ACC112 (cell line): ENCODE measurements around the gene TEX264.

ENCODE experiments used
- H2AFZ ChIP-seq: fragments of 200-600 bp; sonication (generic); one replicate; pipeline ENCODE4 v1.6.0; 2017; ENCODE audit warnings: antibody characterized with exemption, low read length; ENCODE audit not compliant: unreplicated experiment
- H3K27ac ChIP-seq: fragments of 200-600 bp; sonication (generic); 2 replicates; pipeline ENCODE4 v1.5.1; 2014; ENCODE audit warnings: low read depth, mild to moderate bottlenecking, antibody characterized with exemption, low read length, moderate library complexity
- H3K27me3 ChIP-seq: fragments of 200-600 bp; sonication (generic); 2 replicates; pipeline ENCODE4 v1.6.1; 2014; ENCODE audit warnings: mild to moderate bottlenecking, antibody characterized with exemption, low read length, moderate library complexity, mixed read lengths; ENCODE audit not compliant: insufficient read depth
- H3K36me3 ChIP-seq: fragments of 200-600 bp; sonication (generic); 2 replicates; pipeline ENCODE4 v1.6.1; 2016; ENCODE audit warnings: mild to moderate bottlenecking, antibody characterized with exemption, low read length, moderate library complexity, mixed read lengths; ENCODE audit not compliant: insufficient read depth
- H3K4me1 ChIP-seq: fragments of 200-600 bp; sonication (generic); one replicate; pipeline ENCODE4 v1.6.1; 2016; ENCODE audit warnings: low read length, mixed read lengths; ENCODE audit not compliant: insufficient read depth, unreplicated experiment, control insufficient read depth
- H3K4me3 ChIP-seq: fragments of 200-600 bp; sonication (generic); 2 replicates; pipeline ENCODE4 v1.5.1; 2014; ENCODE audit warnings: mild to moderate bottlenecking, low read depth, low read length
- H3K79me2 ChIP-seq: fragments of 200-600 bp; sonication (generic); one replicate; pipeline ENCODE4 v1.6.0; 2016; ENCODE audit warnings: low read length; ENCODE audit not compliant: control insufficient read depth, unreplicated experiment, insufficient read depth

Gene TEX264

DNA sequence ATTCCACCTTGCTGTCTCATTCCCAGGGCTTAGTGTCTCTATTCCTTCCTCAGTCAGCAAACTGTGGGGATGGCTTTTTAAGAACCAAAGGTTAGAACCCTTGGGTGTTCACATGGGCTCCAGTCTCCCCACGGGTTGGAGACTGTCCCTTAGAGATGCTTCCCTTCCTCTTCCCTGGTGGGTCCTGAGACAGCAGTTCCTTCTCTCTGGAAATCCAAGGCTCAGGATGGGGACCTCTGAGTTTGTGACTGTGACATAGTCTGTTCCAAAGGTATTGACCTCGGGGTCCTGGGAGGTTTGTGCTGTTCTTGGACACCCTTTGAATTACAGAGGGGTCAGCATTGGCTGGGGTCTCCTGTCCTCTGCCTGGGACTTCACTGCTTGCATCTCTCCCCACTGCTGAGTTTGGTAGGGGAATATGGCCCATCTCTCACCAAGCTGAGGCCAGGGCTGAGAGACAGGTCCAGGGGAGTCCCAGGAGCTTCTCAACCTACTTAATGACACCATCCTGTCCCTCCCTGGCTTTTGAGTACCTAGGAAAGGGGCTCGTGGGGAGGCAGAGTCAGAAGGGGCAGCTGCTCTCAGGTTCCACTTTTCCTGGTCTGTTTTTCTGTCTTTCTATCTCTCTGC lies 37.3 kb downstream of the TEX264 start:
- H2AFZ ChIP-seq: no peak overlapping the region
- H3K79me2 ChIP-seq: no peaks in the 10 kb centered on the region
- no peak overlapping the region for H3K4me3 ChIP-seq
- peaks cover 18% of the 10 kb centered on the region for H3K27me3 ChIP-seq
- H3K4me1 ChIP-seq: no peaks in the 10 kb centered on the region
- no peak overlapping the region for H3K27ac ChIP-seq
- H3K36me3 ChIP-seq: no peaks in the 10 kb centered on the region

DNA sequence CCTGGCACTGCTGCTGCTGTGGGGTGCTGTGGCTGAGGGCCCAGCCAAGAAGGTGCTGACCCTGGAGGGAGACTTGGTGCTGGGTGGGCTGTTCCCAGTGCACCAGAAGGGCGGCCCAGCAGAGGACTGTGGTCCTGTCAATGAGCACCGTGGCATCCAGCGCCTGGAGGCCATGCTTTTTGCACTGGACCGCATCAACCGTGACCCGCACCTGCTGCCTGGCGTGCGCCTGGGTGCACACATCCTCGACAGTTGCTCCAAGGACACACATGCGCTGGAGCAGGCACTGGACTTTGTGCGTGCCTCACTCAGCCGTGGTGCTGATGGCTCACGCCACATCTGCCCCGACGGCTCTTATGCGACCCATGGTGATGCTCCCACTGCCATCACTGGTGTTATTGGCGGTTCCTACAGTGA lies 38.0 kb downstream of the TEX264 start:
- no peaks in the 10 kb centered on the region for H3K79me2 ChIP-seq
- no peak overlapping the region for H3K27ac ChIP-seq
- H3K36me3 ChIP-seq: no peaks in the 10 kb centered on the region
- H3K4me3 ChIP-seq: no peak overlapping the region
- peaks cover 20% of the 10 kb centered on the region for H3K27me3 ChIP-seq
- no peaks in the 10 kb centered on the region for H3K4me1 ChIP-seq
- H2AFZ ChIP-seq: no peak overlapping the region

GRCh38 chr3:51709675-51710074 lies 38.6 kb downstream of the TEX264 start:
- Histone ChIP-seq H3K36me3 (no peaks in the 10 kb centered on the region), H3K4me1 (no peaks in the 10 kb centered on the region), H3K27ac (no peak overlapping the region), H3K79me2 (no peaks in the 10 kb centered on the region), H2AFZ (no peak overlapping the region), H3K27me3 (peaks cover 21% of the 10 kb centered on the region), H3K4me3 (no peak overlapping the region)

DNA sequence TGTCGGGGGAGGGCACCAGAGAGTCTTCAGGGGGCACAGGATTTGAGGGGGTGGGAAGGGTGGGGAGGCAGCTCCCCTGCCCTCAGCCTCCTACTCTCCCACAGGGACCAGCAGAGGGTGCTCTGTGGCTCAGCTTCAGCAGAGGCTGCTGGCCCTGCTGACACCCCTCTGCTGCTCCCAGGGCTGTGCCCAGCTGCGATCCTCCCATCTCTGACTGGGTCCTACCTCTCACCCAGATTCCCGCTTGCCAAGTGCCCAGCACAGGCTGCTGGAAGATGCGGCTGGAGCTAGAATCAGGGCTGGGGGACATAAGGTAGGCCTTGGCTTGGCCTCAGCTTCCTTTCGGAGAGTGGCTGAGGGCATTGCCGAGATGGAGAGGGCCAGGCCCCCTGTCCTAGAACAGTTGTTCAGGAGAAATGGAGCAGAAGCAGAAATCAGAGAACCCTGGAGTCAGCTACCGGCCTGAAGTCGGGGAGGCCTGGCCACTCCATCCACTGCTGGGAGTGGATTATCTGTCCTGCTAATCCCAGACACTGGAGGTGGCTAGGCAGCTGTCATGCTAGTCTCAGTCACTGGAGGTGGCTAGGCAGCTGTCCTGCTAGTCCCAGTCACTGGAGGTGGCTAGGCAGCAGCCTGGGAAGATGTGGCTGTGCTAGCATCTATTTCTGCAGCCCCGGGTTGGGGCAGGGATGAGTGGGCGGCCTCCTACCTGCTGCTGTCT lies 39.7 kb downstream of the TEX264 start:
- no peak overlapping the region for H3K27ac ChIP-seq
- no peak overlapping the region for H3K4me3 ChIP-seq
- H3K79me2 ChIP-seq: no peaks in the 10 kb centered on the region
- H3K27me3 ChIP-seq: peaks cover 21% of the 10 kb centered on the region
- H2AFZ ChIP-seq: no peak overlapping the region
- H3K36me3 ChIP-seq: no peaks in the 10 kb centered on the region
- no peaks in the 10 kb centered on the region for H3K4me1 ChIP-seq

- Histone ChIP-seq H3K79me2 (no peaks in the 10 kb centered on the region), H2AFZ (no peak overlapping the region), H3K4me3 (no peak overlapping the region), H3K4me1 (no peaks in the 10 kb centered on the region), H3K36me3 (no peaks in the 10 kb centered on the region), H3K27ac (no peak overlapping the region), H3K27me3 (peaks cover 21% of the 10 kb centered on the region)
Observed at GRCh38 chr3:51711352-51712037, 40.4 kb downstream of the TEX264 start.

GRCh38 chr3:51712038-51712420 lies 41.0 kb downstream of the TEX264 start:
- Histone ChIP-seq H3K27me3 (peaks cover 21% of the 10 kb centered on the region), H3K36me3 (no peaks in the 10 kb centered on the region), H2AFZ (no peak overlapping the region), H3K79me2 (no peaks in the 10 kb centered on the region), H3K4me1 (no peaks in the 10 kb centered on the region), H3K4me3 (no peak overlapping the region), H3K27ac (no peak overlapping the region)

DNA sequence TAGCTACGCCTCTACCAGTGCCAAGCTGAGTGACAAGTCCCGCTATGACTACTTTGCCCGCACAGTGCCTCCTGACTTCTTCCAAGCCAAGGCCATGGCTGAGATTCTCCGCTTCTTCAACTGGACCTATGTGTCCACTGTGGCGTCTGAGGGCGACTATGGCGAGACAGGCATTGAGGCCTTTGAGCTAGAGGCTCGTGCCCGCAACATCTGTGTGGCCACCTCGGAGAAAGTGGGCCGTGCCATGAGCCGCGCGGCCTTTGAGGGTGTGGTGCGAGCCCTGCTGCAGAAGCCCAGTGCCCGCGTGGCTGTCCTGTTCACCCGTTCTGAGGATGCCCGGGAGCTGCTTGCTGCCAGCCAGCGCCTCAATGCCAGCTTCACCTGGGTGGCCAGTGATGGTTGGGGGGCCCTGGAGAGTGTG lies 41.5 kb downstream of the TEX264 start:
- Histone ChIP-seq H3K79me2 (no peaks in the 10 kb centered on the region), H3K4me1 (no peaks in the 10 kb centered on the region), H2AFZ (no peak overlapping the region), H3K4me3 (no peak overlapping the region), H3K27ac (no peak overlapping the region), H3K36me3 (no peaks in the 10 kb centered on the region), H3K27me3 (peaks cover 17% of the 10 kb centered on the region)

DNA sequence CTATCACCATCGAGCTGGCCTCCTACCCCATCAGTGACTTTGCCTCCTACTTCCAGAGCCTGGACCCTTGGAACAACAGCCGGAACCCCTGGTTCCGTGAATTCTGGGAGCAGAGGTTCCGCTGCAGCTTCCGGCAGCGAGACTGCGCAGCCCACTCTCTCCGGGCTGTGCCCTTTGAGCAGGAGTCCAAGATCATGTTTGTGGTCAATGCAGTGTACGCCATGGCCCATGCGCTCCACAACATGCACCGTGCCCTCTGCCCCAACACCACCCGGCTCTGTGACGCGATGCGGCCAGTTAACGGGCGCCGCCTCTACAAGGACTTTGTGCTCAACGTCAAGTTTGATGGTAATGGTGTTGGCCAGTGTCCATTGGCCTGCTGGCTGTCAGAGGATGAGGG lies 41.9 kb downstream of the TEX264 start:
- Histone ChIP-seq H2AFZ (no peak overlapping the region), H3K27ac (no peak overlapping the region), H3K4me3 (no peak overlapping the region), H3K36me3 (no peaks in the 10 kb centered on the region), H3K27me3 (peaks cover 13% of the 10 kb centered on the region), H3K79me2 (no peaks in the 10 kb centered on the region), H3K4me1 (no peaks in the 10 kb centered on the region)

DNA sequence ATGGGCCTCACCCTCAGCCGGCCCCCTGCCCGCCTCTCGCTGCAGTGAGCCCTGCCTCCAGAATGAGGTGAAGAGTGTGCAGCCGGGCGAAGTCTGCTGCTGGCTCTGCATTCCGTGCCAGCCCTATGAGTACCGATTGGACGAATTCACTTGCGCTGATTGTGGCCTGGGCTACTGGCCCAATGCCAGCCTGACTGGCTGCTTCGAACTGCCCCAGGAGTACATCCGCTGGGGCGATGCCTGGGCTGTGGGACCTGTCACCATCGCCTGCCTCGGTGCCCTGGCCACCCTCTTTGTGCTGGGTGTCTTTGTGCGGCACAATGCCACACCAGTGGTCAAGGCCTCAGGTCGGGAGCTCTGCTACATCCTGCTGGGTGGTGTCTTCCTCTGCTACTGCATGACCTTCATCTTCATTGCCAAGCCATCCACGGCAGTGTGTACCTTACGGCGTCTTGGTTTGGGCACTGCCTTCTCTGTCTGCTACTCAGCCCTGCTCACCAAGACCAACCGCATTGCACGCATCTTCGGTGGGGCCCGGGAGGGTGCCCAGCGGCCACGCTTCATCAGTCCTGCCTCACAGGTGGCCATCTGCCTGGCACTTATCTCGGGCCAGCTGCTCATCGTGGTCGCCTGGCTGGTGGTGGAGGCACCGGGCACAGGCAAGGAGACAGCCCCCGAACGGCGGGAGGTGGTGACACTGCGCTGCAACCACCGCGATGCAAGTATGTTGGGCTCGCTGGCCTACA lies 44.4 kb downstream of the TEX264 start:
- Histone ChIP-seq H3K27me3 (0 out of 2 replicates have a peak, but pooled peaks cover 3% of the 10 kb centered on the region), H3K27ac (no peak overlapping the region), H3K4me1 (no peaks in the 10 kb centered on the region), H3K4me3 (no peak overlapping the region), H3K36me3 (no peaks in the 10 kb centered on the region), H3K79me2 (no peaks in the 10 kb centered on the region), H2AFZ (no peak overlapping the region)

DNA sequence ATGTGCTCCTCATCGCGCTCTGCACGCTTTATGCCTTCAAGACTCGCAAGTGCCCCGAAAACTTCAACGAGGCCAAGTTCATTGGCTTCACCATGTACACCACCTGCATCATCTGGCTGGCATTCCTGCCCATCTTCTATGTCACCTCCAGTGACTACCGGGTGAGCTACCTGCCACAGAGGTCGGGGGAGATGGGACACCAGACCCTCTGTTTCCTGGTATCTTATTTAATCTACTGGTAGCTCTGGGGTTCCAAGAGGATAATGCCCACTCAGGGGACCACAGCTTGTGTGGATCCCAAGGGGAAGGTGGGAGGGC lies 44.9 kb downstream of the TEX264 start:
- Histone ChIP-seq H3K27me3 (0 out of 2 replicates have a peak, but pooled peaks cover 3% of the 10 kb centered on the region), H3K79me2 (no peaks in the 10 kb centered on the region)

More for the DNA sequence above, 44.9 kb downstream of the TEX264 start:
- Histone ChIP-seq H3K4me1 (no peaks in the 10 kb centered on the region), H3K4me3 (no peak overlapping the region), H3K27ac (no peak overlapping the region), H3K36me3 (no peaks in the 10 kb centered on the region), H2AFZ (no peak overlapping the region)
